Anterior cingulate cortex (tissue), 58 donors: Measurements from ENCODE around the gene NRGN.
A peak's percentile ranks its signal among the peaks of the same experiment; 100 is the strongest.

Source experiments
- DNase-seq, 58 donors: peaks; one replicate each; lab custom pipeline; 2025; lab: John Stamatoyannopoulos, UW

NRGN gene

GRCh38 chr11:124738713-124739478 lies 846 bp upstream of the NRGN start:
- DNase-seq, result no peak

- peak in 7 of 58 donors; percentile 21 to 57 (median 38) for DNase-seq
These were observed 638 bp downstream of the NRGN start for GRCh38 chr11:124740277-124740882.

- no peak for DNase-seq
These were observed 2.8 kb downstream of the NRGN start for GRCh38 chr11:124742555-124742954.

- no peak for DNase-seq
These were observed 3.3 kb downstream of the NRGN start for GRCh38 chr11:124743050-124743449.

GRCh38 chr11:124745270-124745834 lies 5.6 kb downstream of the NRGN start:
- DNase-seq, result no peak

GRCh38 chr11:124745835-124746620 lies 6.3 kb downstream of the NRGN start:
- no peak for DNase-seq

- peak in 7 of 58 donors; percentile 12 to 55 (median 29) for DNase-seq
These were observed 7.0 kb downstream of the NRGN start for GRCh38 chr11:124746621-124747243.

GRCh38 chr11:124747406-124748099 lies 7.8 kb downstream of the NRGN start:
- no peak for DNase-seq

- peak in 1 of 58 donors; percentile 49 for DNase-seq
These were observed 8.3 kb downstream of the NRGN start for GRCh38 chr11:124748100-124748418.

- DNase-seq, result no peak
These were observed 9.0 kb downstream of the NRGN start for GRCh38 chr11:124748481-124749343.

GRCh38 chr11:124749912-124750311 lies 10.2 kb downstream of the NRGN start:
- DNase-seq, result no peak

- no peak for DNase-seq
These were observed 11.6 kb downstream of the NRGN start for GRCh38 chr11:124751391-124751740.

- no peak for DNase-seq
These were observed 12.2 kb downstream of the NRGN start, which contains the start of gene VSIG2 for GRCh38 chr11:124751741-124752470. Gene VSIG2 (minus strand): TSS chr11:124752255. CDS start chr11:124752137, 118 bp downstream.

- no peak for DNase-seq
These were observed 12.8 kb downstream of the NRGN start for GRCh38 chr11:124752471-124753102.

- no peak for DNase-seq
These were observed 13.5 kb downstream of the NRGN start for GRCh38 chr11:124753205-124753604.

GRCh38 chr11:124753624-124754023 lies 13.9 kb downstream of the NRGN start:
- DNase-seq, result no peak

GRCh38 chr11:124754309-124754708 lies 14.6 kb downstream of the NRGN start:
- no peak for DNase-seq

- no peak for DNase-seq
These were observed 15.0 kb downstream of the NRGN start for GRCh38 chr11:124754710-124755109.
